Body of pancreas (tissue), 4 donors: ENCODE data around the gene TRAK1.

Experiments
- CTCF ChIP-seq, 7 experiments: fragments of 450-650 bp in 4 of 7; fragments of 200-600 bp in 3 of 7; sonication (generic) in 3 of 7; IDR thresholded peaks; one replicate each; pipeline ENCODE4 v1.5.1; 2016 to 2019; ENCODE audit warnings: antibody characterized with exemption in 7 of 7
- POLR2A ChIP-seq, 3 donors: fragments of 450-650 bp; IDR thresholded peaks; one replicate each; pipeline ENCODE4 v1.6.1; 2016; ENCODE audit warnings: antibody characterized with exemption in 3 of 3, mild to moderate bottlenecking in 2 of 3

GRCh38 chr3:42139621-42140453 is 48.7 kb downstream of the TRAK1 start:
- no peak for TF ChIP-seq CTCF (IDR thresholded peaks at IDR 0.05)
- TF ChIP-seq POLR2A (IDR thresholded peaks at IDR 0.05): no peak
